ENCODE measurements around the gene CPLX3. TPM values are rescaled to one million over a fixed set of nuclear protein-coding genes. Genes with fewer than 3 reads are reported as not detected.

Gene CPLX3
- not detected for polyA plus RNA-seq

GRCh38 chr15:74826364-74826819 is at the start of gene CPLX3:
CPLX3 (plus strand) TSS chr15:74826627; CDS start chr15:74826704, 77 bp downstream.
- peak within 1 kb of the TSS in 2 of 4 donors; percentile 17 to 47 for H3K4me3 Mint-ChIP-seq
- no peaks in the 10 kb centered on the region for H3K36me3 Mint-ChIP-seq
- H3K9me3 Mint-ChIP-seq, result no peaks in the 10 kb centered on the region
- peaks cover 26% of the 10 kb centered on the region for H3K27me3 Mint-ChIP-seq
- H3K4me1 Mint-ChIP-seq, result peaks cover 4 to 11% (median 4%) of the 10 kb centered on the region in 3 donors
- peak within 1 kb of the TSS in 2 of 3 donors; percentile 31 to 68 for H3K27ac Mint-ChIP-seq

- H3K27ac Mint-ChIP-seq, result peak overlapping the region; percentile 98 to 100 (median 100)
- H3K4me3 Mint-ChIP-seq, result peak overlapping the region; percentile 81 to 97 (median 92)
- no peaks in the 10 kb centered on the region for H3K36me3 Mint-ChIP-seq
- peaks cover 1% of the 10 kb centered on the region for H3K27me3 Mint-ChIP-seq
- H3K9me3 Mint-ChIP-seq, result no peaks in the 10 kb centered on the region
- H3K4me1 Mint-ChIP-seq, result peaks cover 64 to 80% (median 78%) of the 10 kb centered on the region in 3 donors
Observed at GRCh38 chr15:74776821-74777768, 49.3 kb upstream of the CPLX3 start.

- Mint-ChIP-seq H3K27me3 (peaks cover 1% of the 10 kb centered on the region), H3K27ac (peak overlapping the region; percentile 98 to 100 (median 100)), H3K9me3 (no peaks in the 10 kb centered on the region), H3K36me3 (no peaks in the 10 kb centered on the region), H3K4me1 (peaks cover 59 to 78% (median 77%) of the 10 kb centered on the region in 3 donors), H3K4me3 (peak overlapping the region; percentile 17 to 97 (median 92))
Observed at GRCh38 chr15:74777769-74778598, 48.4 kb upstream of the CPLX3 start.

- peaks cover 55 to 72% (median 72%) of the 10 kb centered on the region in 3 donors for H3K4me1 Mint-ChIP-seq
- H3K27me3 Mint-ChIP-seq, result peaks cover 1% of the 10 kb centered on the region
- H3K9me3 Mint-ChIP-seq, result no peaks in the 10 kb centered on the region
- peak overlapping the region in 3 of 4 donors; percentile 90 to 97 (median 95) for H3K4me3 Mint-ChIP-seq
- no peaks in the 10 kb centered on the region for H3K36me3 Mint-ChIP-seq
- peak overlapping the region; percentile 98 to 100 (median 100) for H3K27ac Mint-ChIP-seq
Observed at GRCh38 chr15:74778599-74778970, 47.8 kb upstream of the CPLX3 start.

GRCh38 chr15:74779162-74779648 is 47.2 kb upstream of the CPLX3 start:
- H3K9me3 Mint-ChIP-seq, result no peaks in the 10 kb centered on the region
- H3K27ac Mint-ChIP-seq, result peak overlapping the region; percentile 98 to 100 (median 100)
- H3K27me3 Mint-ChIP-seq, result peaks cover 1% of the 10 kb centered on the region
- peaks cover 55 to 66% (median 66%) of the 10 kb centered on the region in 3 donors for H3K4me1 Mint-ChIP-seq
- no peaks in the 10 kb centered on the region for H3K36me3 Mint-ChIP-seq
- H3K4me3 Mint-ChIP-seq, result peak overlapping the region; percentile 1 to 97 (median 68)

- Mint-ChIP-seq H3K27me3 (no peaks in the 10 kb centered on the region), H3K36me3 (no peaks in the 10 kb centered on the region), H3K4me1 (peaks cover 52 to 72% (median 66%) of the 10 kb centered on the region in 3 donors), H3K27ac (peak overlapping the region; percentile 98 to 100 (median 100)), H3K4me3 (peak overlapping the region; percentile 90 to 98 (median 95)), H3K9me3 (no peaks in the 10 kb centered on the region)
Observed at GRCh38 chr15:74780523-74781430, 45.6 kb upstream of the CPLX3 start.

GRCh38 chr15:74781431-74782258 is 44.8 kb upstream of the CPLX3 start, which contains the start of gene CSK:
CSK (plus strand) TSS chr15:74782080; CDS start chr15:74798298, 16,218 bp downstream.
- Mint-ChIP-seq H3K36me3 (no peaks in the 10 kb centered on the region), H3K27me3 (no peaks in the 10 kb centered on the region), H3K4me1 (peaks cover 47 to 65% (median 61%) of the 10 kb centered on the region in 3 donors), H3K9me3 (no peaks in the 10 kb centered on the region), H3K27ac (peak within 1 kb of the TSS; percentile 91 to 100 (median 98)), H3K4me3 (peak within 1 kb of the TSS; percentile 94 to 98 (median 96))

GRCh38 chr15:74782259-74783071 is 44.0 kb upstream of the CPLX3 start:
- Mint-ChIP-seq H3K4me1 (peaks cover 40 to 61% (median 60%) of the 10 kb centered on the region in 3 donors), H3K27me3 (no peaks in the 10 kb centered on the region), H3K9me3 (no peaks in the 10 kb centered on the region), H3K27ac (peak overlapping the region; percentile 84 to 99 (median 87)), H3K4me3 (peak overlapping the region; percentile 94 to 98 (median 96)), H3K36me3 (no peaks in the 10 kb centered on the region)

- peak overlapping the region; percentile 84 to 99 (median 87) for H3K27ac Mint-ChIP-seq
- H3K27me3 Mint-ChIP-seq, result no peaks in the 10 kb centered on the region
- peaks cover 38 to 59% (median 58%) of the 10 kb centered on the region in 3 donors for H3K4me1 Mint-ChIP-seq
- no peaks in the 10 kb centered on the region for H3K9me3 Mint-ChIP-seq
- no peaks in the 10 kb centered on the region for H3K36me3 Mint-ChIP-seq
- H3K4me3 Mint-ChIP-seq, result peak overlapping the region; percentile 94 to 98 (median 96)
Observed at GRCh38 chr15:74783072-74783807, 43.2 kb upstream of the CPLX3 start.

- Mint-ChIP-seq H3K36me3 (peaks cover 2% of the 10 kb centered on the region), H3K4me3 (peak overlapping the region; percentile 94 to 98 (median 96)), H3K27ac (peak overlapping the region; percentile 75 to 99 (median 87)), H3K27me3 (no peaks in the 10 kb centered on the region), H3K9me3 (no peaks in the 10 kb centered on the region), H3K4me1 (peaks cover 32 to 58% (median 58%) of the 10 kb centered on the region in 3 donors)
Observed at GRCh38 chr15:74783808-74784175, 42.6 kb upstream of the CPLX3 start.

GRCh38 chr15:74784426-74785193 is 41.8 kb upstream of the CPLX3 start:
- Mint-ChIP-seq H3K4me3 (peak overlapping the region; percentile 94 to 98 (median 96)), H3K27ac (peak overlapping the region; percentile 75 to 100 (median 99)), H3K27me3 (no peaks in the 10 kb centered on the region), H3K9me3 (no peaks in the 10 kb centered on the region), H3K36me3 (peaks cover 5% of the 10 kb centered on the region), H3K4me1 (peaks cover 30 to 56% (median 54%) of the 10 kb centered on the region in 3 donors)
